A673 (cell line): ENCODE data around the gene CNPY4. TPM values are rescaled to one million over a fixed set of nuclear protein-coding genes. Genes with fewer than 3 reads are reported as not detected.

Experiments
- BruUV-seq: library from RNA; stranded (reverse); fragments of 400-500 nt; replicated peaks from 2 replicates; lab custom pipeline; 2021; lab: Mats Ljungman, UMichigan
- CTCF ChIA-PET: fragments of 300-600 bp; sonication (Branson Sonifier 250); formaldehyde crosslinking; loops from one replicate; lab custom pipeline; 2022; ENCODE audit warnings: antibody characterized with exemption; lab: Charles Lee
- POLR2A ChIA-PET: fragments of 300-600 bp; sonication (Branson Sonifier 250); formaldehyde crosslinking; loops from one replicate; lab custom pipeline; 2022; ENCODE audit warnings: antibody characterized with exemption; ENCODE audit not compliant: low non-redundant PET; lab: Charles Lee
- DNase-seq: peaks from one replicate; pipeline ENCODE4 v3.0.0-alpha.2; 2015; ENCODE audit warnings: low spot score
- H3K27ac ChIP-seq: fragments of 200-600 bp; sonication (generic); 2 replicates; pipeline ENCODE4 v1.5.1; 2016; ENCODE audit warnings: mixed run types, low read depth, mild to moderate bottlenecking, mixed read lengths, antibody characterized with exemption, low read length; ENCODE audit not compliant: poor library complexity, severe bottlenecking
- H3K27me3 ChIP-seq: fragments of 200-600 bp; sonication (generic); replicated peaks from 2 replicates; pipeline ENCODE4 v1.6.1; 2017; ENCODE audit warnings: mixed run types, low read depth, mild to moderate bottlenecking, mixed read lengths, antibody characterized with exemption, low read length; ENCODE audit not compliant: insufficient read depth, poor library complexity
- H3K36me3 ChIP-seq: fragments of 200-600 bp; sonication (generic); 2 replicates; pipeline ENCODE4 v1.6.1; 2016; ENCODE audit warnings: mixed run types, mild to moderate bottlenecking, mixed read lengths, antibody characterized with exemption, low read length; ENCODE audit not compliant: insufficient read depth, poor library complexity, severe bottlenecking
- H3K4me1 ChIP-seq: fragments of 200-600 bp; sonication (generic); 2 replicates; pipeline ENCODE4 v1.6.1; 2017; ENCODE audit warnings: mixed run types, mild to moderate bottlenecking, mixed read lengths, antibody characterized with exemption, low read length; ENCODE audit not compliant: insufficient read depth, poor library complexity, severe bottlenecking
- H3K4me3 ChIP-seq: fragments of 200-600 bp; sonication (generic); 2 replicates; pipeline ENCODE4 v1.5.1; 2016; ENCODE audit warnings: low read depth, mixed run types, mild to moderate bottlenecking, mixed read lengths, low read length; ENCODE audit not compliant: poor library complexity, severe bottlenecking
- H3K9me3 ChIP-seq: fragments of 200-600 bp; sonication (generic); 2 replicates; pipeline ENCODE4 v1.6.1; 2016; ENCODE audit warnings: mixed run types, low read depth, mild to moderate bottlenecking, mixed read lengths, antibody characterized with exemption, low read length; ENCODE audit not compliant: poor library complexity, severe bottlenecking
- EZH2 ChIP-seq: fragments of 200-600 bp; sonication (generic); IDR thresholded peaks from 2 replicates; pipeline ENCODE4 v1.6.1; 2017; ENCODE audit warnings: borderline replicate concordance, low read depth, mild to moderate bottlenecking, mixed read lengths, antibody characterized with exemption, low read length; ENCODE audit not compliant: poor library complexity, severe bottlenecking
- intact Hi-C: fragments of 100-400 bp; cut with micrococcal nuclease; formaldehyde crosslinking; loops from one replicate; pipeline ENCODE4 v1.10.0; 2022; ENCODE audit not compliant: unreplicated experiment
- total RNA-seq: library from RNA; stranded (reverse); gene quantifications from 2 replicates; pipeline ENCODE4 v1.2.3, GENCODE V29; 2021
- TF ChIP-seq, protein P1 (sequence below): fragments of 300-800, 200-600 bp; sonication (generic); conservative IDR thresholded peaks from 2 replicates; pipeline ENCODE4 v1.5.1; 2017; ENCODE audit warnings: low read depth, mild to moderate bottlenecking, antibody characterized with exemption, low read length, moderate library complexity, mixed read lengths

The CNPY4 gene
- total RNA-seq, 1 experiment from 2014 or later = 20.2 TPM

DNA sequence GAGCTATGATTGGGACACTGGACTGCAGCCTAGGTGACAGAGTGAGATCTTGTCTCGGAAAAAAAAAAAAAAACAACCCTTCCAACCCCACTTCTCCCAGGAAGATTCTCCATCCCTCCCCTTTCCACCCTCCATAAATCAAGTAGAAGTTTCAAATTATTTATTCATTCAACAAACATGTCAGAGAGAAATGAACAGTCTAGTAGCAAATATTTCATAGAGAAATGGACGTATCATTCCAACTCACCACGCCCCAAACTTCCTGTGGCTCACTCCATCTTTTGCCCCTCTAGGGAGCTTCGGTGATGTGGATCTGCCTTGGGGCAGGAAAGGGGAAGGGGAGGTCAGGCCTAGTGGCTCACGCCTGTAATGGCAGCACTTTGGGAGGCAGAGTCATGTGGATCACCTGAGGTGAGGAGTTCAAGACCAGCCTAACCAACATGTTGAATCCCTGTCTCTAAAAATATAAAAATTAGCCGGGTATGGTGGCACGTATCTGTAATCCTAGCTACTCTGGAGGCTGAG lies 39.7 kb downstream of the CNPY4 start:
- ChIA-PET CTCF (interaction anchor here (0.5 to 0.6 kb wide), 2 partner anchors 27 to 44 kb away, joined by 4 to 9 read pairs; no protein-coding TSS in a partner anchor), POLR2A (interaction anchor here (0.7 kb wide), 1 partner anchor 57 kb away, joined by 9 read pairs; no protein-coding TSS in a partner anchor)
- TF ChIP-seq EZH2 = no peak
- TF ChIP-seq, protein P1, sequence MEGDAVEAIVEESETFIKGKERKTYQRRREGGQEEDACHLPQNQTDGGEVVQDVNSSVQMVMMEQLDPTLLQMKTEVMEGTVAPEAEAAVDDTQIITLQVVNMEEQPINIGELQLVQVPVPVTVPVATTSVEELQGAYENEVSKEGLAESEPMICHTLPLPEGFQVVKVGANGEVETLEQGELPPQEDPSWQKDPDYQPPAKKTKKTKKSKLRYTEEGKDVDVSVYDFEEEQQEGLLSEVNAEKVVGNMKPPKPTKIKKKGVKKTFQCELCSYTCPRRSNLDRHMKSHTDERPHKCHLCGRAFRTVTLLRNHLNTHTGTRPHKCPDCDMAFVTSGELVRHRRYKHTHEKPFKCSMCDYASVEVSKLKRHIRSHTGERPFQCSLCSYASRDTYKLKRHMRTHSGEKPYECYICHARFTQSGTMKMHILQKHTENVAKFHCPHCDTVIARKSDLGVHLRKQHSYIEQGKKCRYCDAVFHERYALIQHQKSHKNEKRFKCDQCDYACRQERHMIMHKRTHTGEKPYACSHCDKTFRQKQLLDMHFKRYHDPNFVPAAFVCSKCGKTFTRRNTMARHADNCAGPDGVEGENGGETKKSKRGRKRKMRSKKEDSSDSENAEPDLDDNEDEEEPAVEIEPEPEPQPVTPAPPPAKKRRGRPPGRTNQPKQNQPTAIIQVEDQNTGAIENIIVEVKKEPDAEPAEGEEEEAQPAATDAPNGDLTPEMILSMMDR = no peak
- Histone ChIP-seq H3K4me3 (peak overlapping the region; percentile 89), H3K4me1 (peaks cover 15% of the 10 kb centered on the region), H3K27ac (peak overlapping the region; percentile 85), H3K36me3 (peaks cover 25% of the 10 kb centered on the region), H3K27me3 (no peaks in the 10 kb centered on the region), H3K9me3 (no peaks in the 10 kb centered on the region)
- BruUV-seq = no TSS peak
- intact Hi-C loops = no loop called here
- DNase-seq = no peak

DNA sequence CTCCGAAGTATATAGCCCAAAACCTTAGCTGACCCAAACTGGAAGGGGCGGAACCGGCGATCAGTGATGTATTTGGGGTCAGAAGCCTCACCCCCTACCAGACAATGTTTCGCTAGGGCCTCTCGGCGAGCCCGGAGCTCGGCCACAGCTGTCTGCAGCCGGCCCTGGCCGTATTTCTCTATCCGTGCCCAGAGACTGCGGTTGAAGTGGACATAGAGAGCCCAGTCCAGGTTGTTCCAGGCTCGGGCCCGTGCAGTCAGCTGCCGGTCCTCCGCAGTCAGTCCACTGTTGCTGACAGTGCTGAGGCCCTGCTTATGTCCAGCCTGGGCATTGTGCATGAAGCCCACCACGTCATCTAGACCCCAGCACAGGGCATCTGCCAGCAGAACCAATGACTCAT lies 40.6 kb downstream of the CNPY4 start:
- Histone ChIP-seq H3K27ac (no peak overlapping the region), H3K36me3 (peaks cover 17% of the 10 kb centered on the region), H3K4me1 (peaks cover 15% of the 10 kb centered on the region), H3K9me3 (no peaks in the 10 kb centered on the region), H3K4me3 (no peak overlapping the region), H3K27me3 (no peaks in the 10 kb centered on the region)
- CTCF ChIA-PET = interaction anchor here (0.6 kb wide), 1 partner anchor 28 kb away, joined by 6 read pairs; no protein-coding TSS in a partner anchor
- POLR2A ChIA-PET = no interaction called here
- no TSS peak for BruUV-seq
- intact Hi-C loops = no loop called here
- TF ChIP-seq EZH2 = no peak
- TF ChIP-seq, protein P1 = no peak
- no peak for DNase-seq

DNA sequence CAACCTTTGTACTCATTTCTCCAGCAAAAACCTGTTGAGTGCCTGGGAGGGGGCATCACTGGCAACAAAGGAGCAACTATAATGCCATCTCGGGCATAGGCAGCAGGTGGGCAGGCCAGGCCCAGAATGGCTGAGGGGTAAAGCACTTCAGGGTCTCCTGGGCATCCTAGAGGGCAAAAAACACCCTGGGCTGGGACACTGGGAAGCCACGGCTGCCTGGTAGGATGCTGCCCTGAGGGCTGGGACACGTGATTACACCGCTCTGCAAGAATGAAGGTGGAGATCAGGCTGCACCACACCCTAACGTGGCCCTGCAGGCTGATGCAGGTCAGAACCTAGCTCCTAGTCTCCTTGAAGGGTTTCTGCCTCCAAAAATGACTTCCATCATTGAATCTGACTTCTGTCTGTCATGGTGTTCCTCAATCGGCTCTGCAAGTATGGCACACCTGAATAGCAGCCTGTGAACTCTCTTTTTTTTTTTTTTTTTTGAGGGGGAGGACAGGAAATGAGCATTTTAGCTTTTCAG lies 43.6 kb downstream of the CNPY4 start:
- Histone ChIP-seq H3K9me3 (no peaks in the 10 kb centered on the region), H3K4me3 (no peak overlapping the region), H3K27me3 (no peaks in the 10 kb centered on the region), H3K27ac (no peak overlapping the region), H3K36me3 (no peaks in the 10 kb centered on the region), H3K4me1 (peaks cover 16% of the 10 kb centered on the region)
- intact Hi-C loops = no loop called here
- no peak for TF ChIP-seq EZH2
- TF ChIP-seq, protein P1 = no peak
- ChIA-PET POLR2A (no interaction called here), CTCF (no interaction called here)
- DNase-seq = no peak
- no TSS peak for BruUV-seq
